DMS53 treated with DMSO at 0.1 percent for 48 hours (cell line): ENCODE data around the gene ADCY9.

Experiments used
- DNase-seq: peaks from one replicate; lab custom pipeline; 2025; ENCODE audit not compliant: unreplicated experiment; lab: John Stamatoyannopoulos, UW

ADCY9 gene

GRCh38 chr16:4008116-4008515 lies 108.1 kb downstream of the ADCY9 start:
- no peak for DNase-seq

GRCh38 chr16:4006397-4006999 lies 109.7 kb downstream of the ADCY9 start:
- no peak for DNase-seq

GRCh38 chr16:4005731-4006130 lies 110.5 kb downstream of the ADCY9 start:
- DNase-seq = no peak

- DNase-seq = no peak
These were observed 111.0 kb downstream of the ADCY9 start for GRCh38 chr16:4005281-4005680.

GRCh38 chr16:4004206-4004605 lies 112.0 kb downstream of the ADCY9 start:
- DNase-seq = no peak

GRCh38 chr16:4003576-4003975 lies 112.7 kb downstream of the ADCY9 start:
- no peak for DNase-seq

GRCh38 chr16:4003166-4003565 lies 113.1 kb downstream of the ADCY9 start:
- DNase-seq = no peak

- no peak for DNase-seq
These were observed 114.1 kb downstream of the ADCY9 start for GRCh38 chr16:4002121-4002520.

GRCh38 chr16:3999479-4000325 lies 116.5 kb downstream of the ADCY9 start:
- DNase-seq = no peak

- no peak for DNase-seq
These were observed 117.3 kb downstream of the ADCY9 start for GRCh38 chr16:3998793-3999478.

GRCh38 chr16:3997231-3997841 lies 118.9 kb downstream of the ADCY9 start:
- DNase-seq = no peak

GRCh38 chr16:3995001-3995400 lies 121.2 kb downstream of the ADCY9 start:
- DNase-seq = no peak

GRCh38 chr16:3993052-3993785 lies 123.0 kb downstream of the ADCY9 start:
- no peak for DNase-seq

GRCh38 chr16:3992297-3993051 lies 123.8 kb downstream of the ADCY9 start:
- DNase-seq = no peak

- DNase-seq = no peak
These were observed 127.4 kb downstream of the ADCY9 start for GRCh38 chr16:3988824-3989223.

- DNase-seq = no peak
These were observed 128.2 kb downstream of the ADCY9 start for GRCh38 chr16:3988011-3988410.

- no peak for DNase-seq
These were observed 129.0 kb downstream of the ADCY9 start for GRCh38 chr16:3987231-3987630.

GRCh38 chr16:3986235-3986544 lies 130.1 kb downstream of the ADCY9 start:
- no peak for DNase-seq

- DNase-seq = no peak
These were observed 131.9 kb downstream of the ADCY9 start for GRCh38 chr16:3984111-3985060.
